Activated CD8-positive, alpha-beta T cell treated with anti-CD3 and anti-CD28 coated beads for 36 hours (primary cell): ENCODE results near the gene HBEGF. TPM values are rescaled to one million over a fixed set of nuclear protein-coding genes. Genes with fewer than 3 reads are reported as not detected.
A peak's percentile ranks its signal among the peaks of the same experiment; 100 is the strongest.

Experiments
- ATAC-seq: fragments of 200-7000 bp; cut with Tn5 transposase; one replicate; pipeline ENCODE4 v1.10.0; 2021; ENCODE audit warnings: mild to moderate bottlenecking, moderate library complexity
- CTCF ChIA-PET: fragments of 350-600 bp; sonication (Branson Sonifier 250); formaldehyde crosslinking; loops from one replicate; lab custom pipeline; 2021; ENCODE audit warnings: antibody characterized with exemption; lab: Charles Lee
- POLR2A ChIA-PET: fragments of 350-600 bp; sonication (Branson Sonifier 250); formaldehyde crosslinking; loops from one replicate; lab custom pipeline; 2021; ENCODE audit warnings: antibody characterized with exemption; lab: Charles Lee
- DNase-seq: peaks from one replicate; pipeline ENCODE4 v3.0.0-alpha.2; 2020
- H3K27ac Mint-ChIP-seq: one replicate; pipeline ENCODE4 v1.8.0; 2021; ENCODE audit warnings: mild to moderate bottlenecking, mixed read lengths
- H3K27me3 Mint-ChIP-seq: one replicate; pipeline ENCODE4 v1.8.0; 2021; ENCODE audit warnings: mixed read lengths
- H3K36me3 Mint-ChIP-seq: one replicate; pipeline ENCODE4 v1.8.0; 2021; ENCODE audit warnings: low read depth, mixed read lengths
- H3K4me1 Mint-ChIP-seq: one replicate; pipeline ENCODE4 v1.8.0; 2021; ENCODE audit warnings: low read depth, mixed read lengths
- H3K4me3 Mint-ChIP-seq: one replicate; pipeline ENCODE4 v1.8.0; 2021; ENCODE audit warnings: mild to moderate bottlenecking, moderate library complexity, mixed read lengths
- H3K9me3 Mint-ChIP-seq: one replicate; pipeline ENCODE4 v1.8.0; 2021; ENCODE audit warnings: mixed read lengths
- intact Hi-C: fragments of 100-400 bp; cut with micrococcal nuclease; formaldehyde crosslinking; loops from one replicate; pipeline ENCODE4 v1.10.0; 2022
- total RNA-seq, 2 experiments: library from RNA; stranded (reverse); gene quantifications; one replicate each; pipeline ENCODE4 v1.2.3, GENCODE V29; 2021
- TF ChIP-seq, protein P1 (sequence below): fragments of 200-600 bp; IDR thresholded peaks from one replicate; pipeline ENCODE4 v1.8.0; 2022; ENCODE audit warnings: antibody characterized with exemption, mild to moderate bottlenecking

The HBEGF gene
- total RNA-seq, 2 experiments from 2014 or later, result 5.1 to 6.4 TPM

DNA sequence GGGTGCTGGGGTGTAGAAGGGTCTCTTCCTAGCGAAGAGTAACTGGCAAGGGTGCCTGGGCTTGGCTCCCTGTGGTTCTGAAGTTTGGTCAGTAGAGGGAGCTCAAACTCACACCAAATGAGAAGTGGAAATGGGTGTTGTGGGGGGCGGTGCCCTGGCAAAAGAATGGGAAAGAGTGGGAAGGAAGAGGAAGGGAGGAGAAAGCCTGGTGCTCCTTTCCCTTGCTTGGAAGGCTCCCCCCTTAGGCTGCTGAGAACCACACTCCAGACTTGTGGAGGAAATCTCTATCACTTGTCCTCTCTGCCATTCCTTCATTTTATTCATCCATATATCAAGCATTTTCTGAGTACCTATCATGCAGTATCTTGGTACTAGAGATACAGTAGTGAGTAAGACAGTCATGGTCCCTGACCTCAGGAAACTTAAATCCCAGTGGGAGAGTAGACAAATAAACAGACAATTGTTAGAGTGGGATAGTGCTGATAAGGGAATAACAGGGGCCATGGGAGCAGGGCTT is 26.6 kb upstream of the HBEGF start:
- no peaks in the 10 kb centered on the region for H3K27me3 Mint-ChIP-seq
- H3K27ac Mint-ChIP-seq, result no peak overlapping the region
- DNase-seq (peak; percentile 57), ATAC-seq (peak; percentile 86)
- TF ChIP-seq, protein P1, sequence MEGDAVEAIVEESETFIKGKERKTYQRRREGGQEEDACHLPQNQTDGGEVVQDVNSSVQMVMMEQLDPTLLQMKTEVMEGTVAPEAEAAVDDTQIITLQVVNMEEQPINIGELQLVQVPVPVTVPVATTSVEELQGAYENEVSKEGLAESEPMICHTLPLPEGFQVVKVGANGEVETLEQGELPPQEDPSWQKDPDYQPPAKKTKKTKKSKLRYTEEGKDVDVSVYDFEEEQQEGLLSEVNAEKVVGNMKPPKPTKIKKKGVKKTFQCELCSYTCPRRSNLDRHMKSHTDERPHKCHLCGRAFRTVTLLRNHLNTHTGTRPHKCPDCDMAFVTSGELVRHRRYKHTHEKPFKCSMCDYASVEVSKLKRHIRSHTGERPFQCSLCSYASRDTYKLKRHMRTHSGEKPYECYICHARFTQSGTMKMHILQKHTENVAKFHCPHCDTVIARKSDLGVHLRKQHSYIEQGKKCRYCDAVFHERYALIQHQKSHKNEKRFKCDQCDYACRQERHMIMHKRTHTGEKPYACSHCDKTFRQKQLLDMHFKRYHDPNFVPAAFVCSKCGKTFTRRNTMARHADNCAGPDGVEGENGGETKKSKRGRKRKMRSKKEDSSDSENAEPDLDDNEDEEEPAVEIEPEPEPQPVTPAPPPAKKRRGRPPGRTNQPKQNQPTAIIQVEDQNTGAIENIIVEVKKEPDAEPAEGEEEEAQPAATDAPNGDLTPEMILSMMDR, result peak; percentile 87
- no peaks in the 10 kb centered on the region for H3K4me1 Mint-ChIP-seq
- CTCF ChIA-PET, result interaction anchor here (0.7 to 3.9 kb wide), 53 partner anchors 9 to 350 kb away, joined by 3 to 35 read pairs (median 4); partner anchors contain the start of genes ANKHD1, EIF4EBP3 and SLC4A9
- intact Hi-C loops, result no loop called here
- POLR2A ChIA-PET, result interaction anchor here (0.6 kb wide), 2 partner anchors 124 to 403 kb away, joined by 3 read pairs; no protein-coding TSS in a partner anchor
- H3K4me3 Mint-ChIP-seq, result no peak overlapping the region
- no peaks in the 10 kb centered on the region for H3K36me3 Mint-ChIP-seq
- H3K9me3 Mint-ChIP-seq, result no peaks in the 10 kb centered on the region

DNA sequence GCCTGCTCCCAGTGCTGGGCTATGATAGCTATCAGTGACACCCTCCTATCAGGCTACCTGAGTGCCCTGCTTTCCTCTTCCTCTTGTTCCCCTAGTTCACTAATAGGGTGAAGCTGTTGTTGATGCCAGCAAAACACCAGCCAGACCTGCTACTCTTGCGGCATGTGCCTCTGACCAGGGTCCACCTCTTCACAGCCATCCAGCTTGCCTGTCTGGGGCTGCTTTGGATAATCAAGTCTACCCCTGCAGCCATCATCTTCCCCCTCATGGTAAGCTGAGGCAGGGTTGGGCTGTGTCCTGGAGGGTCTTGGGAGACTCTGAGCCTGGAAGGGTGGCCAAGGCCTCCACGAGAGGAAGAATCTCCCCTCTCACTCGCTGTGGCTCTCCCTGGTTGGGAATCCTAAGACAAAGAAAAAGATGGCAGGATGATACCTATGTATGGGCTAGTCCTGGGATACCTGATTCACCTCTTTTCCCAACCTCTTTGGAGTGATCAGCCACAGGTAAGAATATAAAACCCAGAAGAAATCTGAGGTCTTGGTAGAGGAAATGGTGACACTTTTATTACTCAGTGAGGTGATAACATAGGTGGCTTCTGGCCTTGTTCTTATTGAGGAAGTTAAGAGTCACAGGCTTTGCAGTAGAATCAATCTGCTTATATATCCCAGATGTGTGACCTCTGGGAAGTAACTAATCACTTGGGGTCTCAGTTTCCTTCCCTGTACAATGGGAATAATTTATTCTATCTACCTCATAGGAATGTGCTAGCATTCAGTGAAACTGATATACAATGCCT is 25.2 kb upstream of the HBEGF start:
- CTCF ChIA-PET, result interaction anchor here (0.8 to 3.9 kb wide), 25 partner anchors 8 to 351 kb away, joined by 3 to 35 read pairs (median 5); partner anchors contain the start of genes EIF4EBP3 and SLC4A9
- H3K4me3 Mint-ChIP-seq, result no peak overlapping the region
- POLR2A ChIA-PET, result no interaction called here
- H3K36me3 Mint-ChIP-seq, result no peaks in the 10 kb centered on the region
- TF ChIP-seq, protein P1, result no peak
- DNase-seq (no peak), ATAC-seq (no peak)
- H3K9me3 Mint-ChIP-seq, result no peaks in the 10 kb centered on the region
- H3K4me1 Mint-ChIP-seq, result peaks cover 1% of the 10 kb centered on the region
- no peaks in the 10 kb centered on the region for H3K27me3 Mint-ChIP-seq
- no peak overlapping the region for H3K27ac Mint-ChIP-seq
- intact Hi-C loops, result no loop called here

DNA sequence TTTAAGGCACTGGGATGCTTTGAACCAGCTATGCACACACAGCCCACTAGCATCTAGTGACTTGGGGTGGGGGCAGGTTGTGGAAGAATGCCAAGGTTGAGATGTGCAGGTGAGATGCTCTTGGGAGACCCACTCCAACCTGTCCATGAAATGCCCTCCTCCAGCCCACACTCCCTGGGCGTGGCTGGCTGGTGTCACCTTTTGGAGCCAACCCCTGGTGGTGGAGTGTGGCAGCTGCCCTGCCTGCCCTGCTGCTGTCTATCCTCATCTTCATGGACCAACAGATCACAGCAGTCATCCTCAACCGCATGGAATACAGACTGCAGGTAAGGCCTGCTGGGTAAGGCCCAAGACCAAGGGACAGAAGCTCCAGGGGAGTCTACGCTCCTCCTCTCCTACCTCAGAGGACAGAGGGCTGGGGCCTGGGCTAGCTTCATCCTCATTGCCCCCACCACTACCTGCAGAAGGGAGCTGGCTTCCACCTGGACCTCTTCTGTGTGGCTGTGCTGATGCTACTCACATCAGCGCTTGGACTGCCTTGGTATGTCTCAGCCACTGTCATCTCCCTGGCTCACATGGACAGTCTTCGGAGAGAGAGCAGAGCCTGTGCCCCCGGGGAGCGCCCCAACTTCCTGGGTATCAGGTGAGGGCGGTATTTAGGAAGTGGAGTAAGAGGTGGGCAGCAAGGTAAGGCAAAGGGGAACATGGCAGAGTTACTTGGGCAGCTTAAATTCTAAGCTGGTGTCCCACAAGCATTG is 21.0 kb upstream of the HBEGF start:
- no peak overlapping the region for H3K27ac Mint-ChIP-seq
- no peak for ATAC-seq
- POLR2A ChIA-PET, result interaction anchor here (0.9 kb wide), 1 partner anchor 19 kb away, joined by 3 read pairs; no protein-coding TSS in a partner anchor

DNA sequence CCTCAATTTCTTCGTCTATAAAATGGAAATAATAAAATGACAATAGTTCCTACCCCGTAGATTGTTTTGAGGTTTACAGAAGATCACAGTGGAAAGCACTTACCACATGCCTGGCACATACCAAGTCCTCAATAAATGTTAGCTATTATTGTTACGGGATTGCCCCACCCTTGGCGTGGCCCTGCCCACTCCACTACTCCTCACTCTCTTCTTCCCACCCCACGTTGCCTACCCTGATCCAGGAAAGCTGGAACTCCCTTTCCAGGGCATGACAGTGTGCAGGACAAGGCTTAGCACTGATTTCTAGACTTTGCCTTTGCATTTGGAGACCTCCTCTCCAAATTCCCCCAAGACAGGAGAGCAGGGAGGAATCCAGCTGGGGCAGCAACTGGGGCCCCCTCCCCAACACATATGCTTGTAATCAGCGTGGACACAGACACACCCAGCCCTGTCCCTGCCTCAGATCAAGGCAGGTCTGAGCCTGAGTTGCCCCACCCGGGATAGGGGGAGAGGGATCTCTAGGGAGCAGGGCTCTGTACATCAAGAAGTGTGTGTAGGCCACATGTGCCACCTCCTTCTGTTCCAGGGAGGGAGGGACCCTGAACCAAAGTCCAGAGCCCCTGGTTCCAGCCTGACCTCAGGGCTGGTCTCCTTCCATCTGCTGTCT is 20.3 kb upstream of the HBEGF start:
- POLR2A ChIA-PET, result interaction anchor here (0.9 kb wide), 1 partner anchor 18 kb away, joined by 3 read pairs; no protein-coding TSS in a partner anchor
- TF ChIP-seq, protein P1, result no peak
- no peak for DNase-seq
- no peak for ATAC-seq
- CTCF ChIA-PET, result interaction anchor here (0.8 to 10.9 kb wide), 9 partner anchors 11 to 271 kb away, joined by 3 to 160 read pairs (median 5); partner anchors contain the start of genes ANKHD1 and HBEGF
- H3K4me1 Mint-ChIP-seq, result peaks cover 5% of the 10 kb centered on the region
- H3K4me3 Mint-ChIP-seq, result no peak overlapping the region
- no peaks in the 10 kb centered on the region for H3K27me3 Mint-ChIP-seq
- H3K36me3 Mint-ChIP-seq, result no peaks in the 10 kb centered on the region
- H3K27ac Mint-ChIP-seq, result no peak overlapping the region
- intact Hi-C loops, result loop anchor here (10.0 kb wide), 1 partner anchor 348 kb away; no protein-coding TSS in a partner anchor
- no peaks in the 10 kb centered on the region for H3K9me3 Mint-ChIP-seq

More for the DNA sequence above, 21.0 kb upstream of the HBEGF start:
- Mint-ChIP-seq H3K4me1 (peaks cover 5% of the 10 kb centered on the region), H3K9me3 (no peaks in the 10 kb centered on the region), H3K36me3 (no peaks in the 10 kb centered on the region), H3K4me3 (no peak overlapping the region), H3K27me3 (no peaks in the 10 kb centered on the region)
- intact Hi-C loops, result loop anchor here (10.0 kb wide), 1 partner anchor 347 kb away; no protein-coding TSS in a partner anchor
- TF ChIP-seq, protein P1, result no peak
- DNase-seq, result no peak
- CTCF ChIA-PET, result interaction anchor here (1.3 to 10.9 kb wide), 4 partner anchors 11 to 348 kb away, joined by 3 to 160 read pairs (median 23); no protein-coding TSS in a partner anchor
